T-helper 22 cell (primary cell): ENCODE results near the gene EIF3D.

Experiments
- DNase-seq: peaks from one replicate; pipeline ENCODE4 v3.0.0-alpha.2; 2020; ENCODE audit warnings: low read depth

EIF3D gene, protein sequence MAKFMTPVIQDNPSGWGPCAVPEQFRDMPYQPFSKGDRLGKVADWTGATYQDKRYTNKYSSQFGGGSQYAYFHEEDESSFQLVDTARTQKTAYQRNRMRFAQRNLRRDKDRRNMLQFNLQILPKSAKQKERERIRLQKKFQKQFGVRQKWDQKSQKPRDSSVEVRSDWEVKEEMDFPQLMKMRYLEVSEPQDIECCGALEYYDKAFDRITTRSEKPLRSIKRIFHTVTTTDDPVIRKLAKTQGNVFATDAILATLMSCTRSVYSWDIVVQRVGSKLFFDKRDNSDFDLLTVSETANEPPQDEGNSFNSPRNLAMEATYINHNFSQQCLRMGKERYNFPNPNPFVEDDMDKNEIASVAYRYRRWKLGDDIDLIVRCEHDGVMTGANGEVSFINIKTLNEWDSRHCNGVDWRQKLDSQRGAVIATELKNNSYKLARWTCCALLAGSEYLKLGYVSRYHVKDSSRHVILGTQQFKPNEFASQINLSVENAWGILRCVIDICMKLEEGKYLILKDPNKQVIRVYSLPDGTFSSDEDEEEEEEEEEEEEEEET

DNA sequence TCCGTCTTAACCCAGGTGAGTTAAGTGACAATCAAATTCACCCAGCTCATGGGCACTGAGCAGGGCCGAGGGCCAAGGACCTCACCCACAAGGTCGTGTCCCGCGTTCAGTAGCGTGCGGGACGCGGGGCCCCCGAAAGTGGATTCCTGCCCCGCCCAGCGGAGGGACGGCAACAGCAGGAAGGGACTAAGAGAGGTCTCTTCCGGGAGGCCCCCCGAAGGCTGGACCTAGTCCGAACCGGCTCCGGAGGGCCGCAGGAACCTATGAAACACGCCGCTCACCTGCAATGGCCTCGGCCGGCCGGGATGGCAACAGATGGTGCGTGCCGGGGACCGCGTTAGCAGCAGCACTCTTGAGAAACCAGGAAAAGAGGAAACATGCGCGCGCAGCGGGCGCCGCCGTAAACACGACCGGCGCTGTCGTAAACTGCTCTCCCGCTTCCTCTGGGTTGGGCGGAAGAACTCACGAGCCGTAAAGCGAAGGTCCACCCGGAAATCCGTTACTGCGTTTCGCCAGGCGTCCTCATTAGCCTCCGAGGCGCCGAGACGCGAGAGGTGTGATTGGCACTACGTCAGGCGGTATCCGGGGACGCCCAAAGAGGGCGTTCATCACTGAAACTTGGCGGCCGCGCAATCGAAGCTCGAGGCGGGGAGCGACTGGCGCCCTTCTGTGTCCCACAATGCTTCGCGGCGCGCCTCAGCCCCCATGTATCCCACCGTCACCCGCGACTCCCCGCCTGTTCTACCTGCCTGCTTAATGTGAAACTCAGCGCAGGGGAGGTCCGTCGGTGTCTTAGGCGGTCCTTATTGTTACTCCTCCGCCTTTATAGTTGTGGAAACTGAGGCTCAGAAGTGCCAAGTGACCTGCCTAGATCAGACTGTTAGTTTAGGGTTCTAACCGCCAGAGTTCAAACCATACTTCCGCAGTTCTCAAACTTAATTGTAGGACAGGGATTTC is at the start of gene EIF3D:
TSS of gene EIF3D (minus strand) at position 372 of the 957 bp plus-strand sequence. CDS start 3,045 bp downstream, outside the sequence.
- peak; percentile 99 for DNase-seq

DNA sequence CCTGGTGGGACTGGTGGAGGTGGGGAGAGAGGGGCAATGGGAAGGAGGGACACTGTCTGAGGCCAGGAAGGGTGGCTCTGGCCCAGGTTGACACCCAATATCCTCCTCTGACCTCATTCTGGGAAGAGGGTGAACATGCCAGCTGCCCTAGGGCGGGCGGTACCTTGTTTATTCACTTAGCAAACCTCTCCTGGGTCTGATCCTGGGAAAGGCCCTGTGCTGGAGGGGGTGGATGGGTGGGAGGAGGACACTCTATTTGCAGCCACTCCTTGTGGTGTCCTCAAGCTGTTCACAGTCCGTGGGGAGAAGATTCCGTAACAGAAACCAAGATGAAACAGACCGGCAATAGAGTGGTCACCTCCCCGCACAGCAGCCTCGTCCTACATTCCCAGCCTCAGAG is 49.7 kb upstream of the EIF3D start:
- DNase-seq, result no peak

DNA sequence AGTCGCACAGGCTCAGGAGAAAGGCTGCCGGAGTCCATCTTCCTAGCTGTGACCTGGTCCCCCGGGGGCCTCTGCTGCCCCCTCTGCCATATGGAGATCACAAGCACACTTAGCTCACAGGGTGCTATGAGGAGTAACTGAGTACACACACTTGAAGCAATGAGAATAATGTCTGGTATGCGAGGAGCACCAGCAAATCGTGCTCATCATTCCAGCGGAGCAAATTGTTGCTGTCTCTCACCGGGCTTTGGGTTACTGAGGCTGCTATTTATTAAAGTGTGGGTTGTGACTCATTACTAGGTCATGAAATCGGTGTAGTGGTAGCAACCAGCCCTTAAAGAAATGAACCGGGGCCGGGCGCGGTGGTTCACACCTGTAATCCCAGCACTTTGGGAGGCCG is 48.1 kb upstream of the EIF3D start:
- DNase-seq, result no peak

DNA sequence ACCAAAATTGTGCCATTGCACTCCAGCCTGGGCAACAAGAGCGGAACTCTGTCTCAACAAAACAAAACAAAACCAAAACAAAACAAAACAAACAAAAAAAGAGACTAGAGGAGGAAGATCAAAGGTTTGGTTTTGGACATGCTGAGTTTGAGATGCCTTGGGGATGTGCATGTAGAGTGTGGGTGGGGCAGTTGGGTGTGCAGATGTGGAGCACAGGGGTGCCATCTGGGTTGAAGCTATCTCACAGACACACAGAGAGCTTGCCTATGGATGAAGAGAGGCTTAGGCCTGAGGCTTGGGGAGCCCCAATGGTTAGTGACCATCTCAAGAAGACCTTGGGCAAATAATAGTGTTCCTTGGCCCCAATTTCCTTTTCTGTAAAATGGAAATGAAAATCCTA is 45.8 kb upstream of the EIF3D start:
- no peak for DNase-seq

DNA sequence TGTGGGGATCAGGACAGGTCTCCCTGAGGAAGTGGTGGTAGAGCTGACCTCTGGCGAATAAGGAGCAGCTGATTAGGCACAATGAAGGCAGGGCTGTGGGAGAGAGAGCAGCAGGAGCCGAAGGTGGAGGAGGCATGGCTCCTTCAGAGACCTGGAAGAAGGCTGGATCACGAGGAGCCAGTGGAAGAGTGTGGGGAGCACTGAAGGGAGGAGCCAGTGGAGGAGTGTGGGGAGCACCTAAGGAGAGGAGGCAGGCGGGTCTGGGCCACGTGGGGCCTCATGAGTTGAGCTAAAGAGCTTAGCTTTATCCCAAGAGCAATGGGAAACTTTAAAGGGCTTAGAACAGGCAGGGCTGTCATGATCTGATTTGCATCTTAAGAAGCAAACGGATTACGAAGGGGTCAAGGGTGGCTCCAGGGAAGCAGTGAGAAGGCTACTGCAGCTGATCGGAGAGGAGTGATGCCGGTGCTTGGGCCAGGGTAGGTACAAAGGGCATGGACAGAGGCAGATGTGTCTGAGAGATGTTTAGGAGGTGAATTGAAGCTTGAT is 44.9 kb upstream of the EIF3D start:
- no peak for DNase-seq

DNA sequence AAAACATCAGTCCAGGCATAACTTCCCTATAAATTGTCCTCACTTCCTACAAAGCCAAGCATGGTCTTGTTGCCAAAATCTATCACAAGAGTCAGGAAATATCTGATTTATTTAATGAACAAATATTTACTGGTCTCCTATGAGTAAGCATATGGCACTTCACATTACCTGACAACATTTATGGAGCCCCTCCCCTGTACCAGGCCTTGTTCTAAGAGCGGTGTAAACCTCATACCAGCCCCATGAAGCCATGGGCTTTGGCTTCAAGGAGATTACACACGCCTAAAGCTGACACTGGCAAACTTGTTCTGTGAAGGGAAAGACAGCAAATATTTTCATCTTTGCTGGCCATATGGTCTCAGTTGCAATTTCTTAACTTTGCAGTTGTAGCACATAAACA is 43.0 kb upstream of the EIF3D start:
- DNase-seq, result no peak

DNA sequence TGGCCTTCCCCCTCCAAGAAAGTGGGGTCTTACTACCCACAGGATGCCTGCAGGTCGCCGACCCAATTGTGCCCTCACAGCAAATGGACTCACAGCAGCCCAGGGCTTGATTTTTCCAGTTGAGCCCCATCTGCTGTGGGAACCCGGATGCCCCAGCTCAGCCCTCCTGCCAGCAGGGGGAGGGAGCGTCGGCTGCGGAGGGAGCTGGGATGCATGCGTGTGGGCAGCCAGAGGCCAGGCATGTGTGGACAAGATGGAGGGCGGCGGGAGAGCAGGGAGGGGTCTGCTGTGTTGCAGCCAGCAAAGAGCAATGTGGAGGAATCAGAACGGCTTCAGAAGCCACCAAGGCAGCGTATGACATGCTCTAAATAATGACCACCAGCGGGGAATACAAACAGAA is 41.0 kb upstream of the EIF3D start:
- DNase-seq, result no peak

DNA sequence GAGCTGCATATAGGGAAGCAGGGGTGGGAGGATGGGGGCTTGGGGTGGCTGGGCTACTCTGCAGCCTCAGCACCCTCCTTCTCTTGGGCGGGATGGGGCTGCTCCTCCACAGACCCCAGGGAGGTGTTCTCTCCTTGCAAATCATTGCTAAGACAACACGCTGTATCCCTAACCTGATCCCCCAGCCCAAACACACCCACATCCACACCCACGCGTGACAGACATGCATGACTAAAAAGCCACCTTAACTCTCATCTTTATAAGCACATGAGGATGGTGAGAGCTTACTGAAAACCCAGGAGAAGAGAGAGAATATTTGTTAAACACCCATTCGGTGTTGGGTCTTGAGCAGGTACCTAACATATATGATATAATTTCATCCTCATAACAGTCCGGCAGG is 39.9 kb upstream of the EIF3D start:
- DNase-seq, result no peak

DNA sequence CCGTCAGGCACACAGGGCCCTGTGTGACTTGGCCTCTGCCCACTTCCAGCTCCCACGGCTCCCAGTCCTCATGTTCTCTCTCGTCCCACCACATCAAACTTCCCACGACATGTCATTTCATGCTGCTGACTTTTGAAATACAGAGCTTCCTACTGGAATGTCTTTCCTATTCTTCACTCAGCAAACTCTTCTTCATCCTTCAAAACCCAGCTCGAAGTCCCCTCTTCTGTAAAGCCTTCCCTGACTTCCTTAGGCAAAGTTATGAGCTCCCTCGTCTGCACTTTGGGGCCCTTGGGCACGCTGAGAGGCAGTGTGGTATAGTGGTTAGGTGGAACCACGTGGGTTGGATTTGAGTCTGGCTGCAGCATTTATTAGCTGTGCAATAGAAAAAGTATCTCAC is 37.8 kb upstream of the EIF3D start:
- no peak for DNase-seq

DNA sequence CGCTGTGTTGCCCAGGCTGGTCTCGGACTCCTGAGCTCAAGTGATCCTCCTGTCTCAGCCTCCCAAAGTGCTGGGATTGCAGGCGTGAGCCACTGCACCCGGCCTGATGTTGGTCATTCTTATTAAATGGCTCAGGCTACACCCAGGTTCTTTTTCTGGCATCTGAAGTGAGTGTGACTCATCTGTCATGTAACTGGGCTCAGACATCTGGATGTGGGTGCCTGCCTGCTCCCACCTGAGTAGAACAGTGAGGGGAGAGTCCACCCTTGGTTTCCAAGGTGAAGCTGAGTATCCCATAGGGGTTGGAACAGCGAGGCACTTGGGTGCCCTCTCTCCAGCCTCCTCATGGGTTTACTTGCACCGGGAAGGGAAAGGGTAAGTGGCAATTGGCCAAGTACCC is 36.7 kb upstream of the EIF3D start:
- DNase-seq, result no peak

DNA sequence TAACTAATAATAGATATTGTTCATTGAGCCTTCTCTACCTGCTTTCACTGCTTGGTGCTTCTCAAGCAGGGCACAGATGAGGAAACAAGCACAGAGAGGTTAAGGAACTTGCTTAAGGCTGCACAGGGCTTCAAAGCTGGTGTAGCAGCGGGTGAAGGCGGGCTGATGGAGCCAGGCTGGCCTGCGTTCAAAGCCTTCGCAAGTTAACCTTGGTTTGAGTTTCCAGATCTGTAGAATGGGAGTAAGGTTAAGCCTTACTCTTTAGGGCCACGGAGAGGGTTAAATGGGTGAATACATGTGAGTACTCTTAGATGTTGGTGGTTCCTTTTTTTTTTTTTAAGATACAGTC is 36.2 kb upstream of the EIF3D start:
- DNase-seq, result no peak

DNA sequence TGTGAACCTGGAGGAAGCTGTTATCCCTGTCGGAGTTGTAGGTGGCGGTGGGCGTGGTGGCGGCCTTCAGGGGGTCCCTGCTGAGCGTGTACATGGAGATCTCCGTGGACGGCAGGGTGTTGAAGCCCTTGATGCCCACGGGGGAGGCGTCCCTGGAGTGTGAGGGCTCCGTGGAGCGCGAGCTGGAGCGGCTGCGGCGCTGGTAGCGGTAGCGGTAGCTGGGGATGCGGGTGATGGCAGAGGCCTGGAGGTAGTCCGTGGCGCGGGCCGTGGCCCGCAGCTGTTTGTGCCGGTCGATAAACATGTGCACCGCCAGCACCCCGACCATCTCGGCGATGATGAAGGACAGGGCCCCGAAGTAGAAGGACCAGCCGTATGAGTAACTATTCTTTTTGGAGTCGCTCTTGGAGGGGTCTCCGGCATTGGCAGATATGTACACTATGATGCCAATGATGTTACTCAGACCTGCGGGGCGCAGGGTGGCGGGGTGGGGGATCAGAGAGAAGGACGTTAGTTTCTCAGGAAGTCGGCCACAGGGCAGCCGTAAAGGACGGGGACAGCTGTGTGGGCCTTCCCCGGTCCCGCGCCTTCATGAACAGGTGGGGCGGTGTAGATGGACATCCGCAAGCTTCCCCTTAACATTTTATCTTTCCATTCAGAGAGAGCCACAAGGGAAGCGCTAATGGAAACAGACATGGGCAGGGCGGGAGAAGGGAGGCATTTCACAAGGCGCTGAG is 35.6 kb upstream of the EIF3D start:
- DNase-seq, result no peak

DNA sequence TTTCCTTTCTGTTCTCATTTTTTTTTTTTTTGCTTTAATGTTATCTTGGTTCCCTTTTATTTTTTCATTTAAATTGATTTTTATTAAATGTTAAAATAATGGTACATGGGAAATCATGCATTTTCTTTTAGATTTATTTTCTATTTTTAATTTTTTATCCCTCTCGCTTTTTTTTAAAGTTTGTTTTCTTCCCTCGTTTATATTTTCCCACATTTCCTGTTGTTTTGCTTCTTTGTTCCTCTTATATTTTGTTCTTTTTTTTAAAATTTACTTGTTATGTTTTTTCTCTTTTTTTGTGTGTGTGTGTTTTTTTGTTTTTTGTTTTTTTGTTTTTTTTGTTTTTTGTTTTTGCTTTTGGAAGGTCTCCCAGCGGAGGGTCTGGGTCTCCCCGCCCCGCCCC is 34.9 kb upstream of the EIF3D start:
- no peak for DNase-seq

DNA sequence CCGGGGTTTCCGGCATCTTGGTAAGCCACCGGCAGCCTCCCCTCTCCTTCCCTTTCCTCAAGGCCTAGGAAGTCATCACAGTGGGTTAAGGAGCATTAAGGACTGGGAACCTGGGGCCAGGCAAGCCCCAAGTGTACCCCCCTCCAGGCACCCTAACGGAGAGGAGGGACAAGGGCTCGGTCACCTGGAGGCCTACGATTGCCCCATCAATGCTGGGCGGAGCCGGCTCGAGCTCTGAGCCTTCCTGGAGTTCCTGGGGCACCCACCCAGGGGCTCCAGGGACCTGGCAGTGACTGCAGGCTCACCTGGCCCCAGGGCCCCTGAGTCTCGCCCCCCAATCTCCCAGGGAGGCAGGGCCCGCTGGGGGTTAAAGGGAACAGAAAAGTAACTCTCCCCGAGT is 34.5 kb upstream of the EIF3D start:
- no peak for DNase-seq

DNA sequence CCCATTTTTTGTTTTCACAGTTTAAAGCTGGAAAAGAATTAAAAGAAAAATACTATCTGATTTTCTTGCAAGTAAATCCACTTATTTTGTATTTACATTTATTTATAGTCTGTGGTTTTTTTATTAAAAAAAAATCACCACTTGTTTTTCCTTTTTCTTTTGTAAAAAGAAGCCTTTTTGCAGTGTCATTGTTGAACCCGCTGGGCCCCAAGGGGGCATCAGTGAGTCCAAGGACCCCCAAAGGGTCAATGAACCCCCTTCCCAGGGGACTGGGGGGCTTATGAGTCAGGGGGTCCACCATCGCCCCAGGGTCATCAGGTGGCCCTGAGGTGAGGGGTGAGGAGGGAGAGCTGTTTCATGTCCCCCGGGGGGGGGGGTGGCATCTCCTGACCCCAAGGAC is 34.0 kb upstream of the EIF3D start:
- no peak for DNase-seq

DNA sequence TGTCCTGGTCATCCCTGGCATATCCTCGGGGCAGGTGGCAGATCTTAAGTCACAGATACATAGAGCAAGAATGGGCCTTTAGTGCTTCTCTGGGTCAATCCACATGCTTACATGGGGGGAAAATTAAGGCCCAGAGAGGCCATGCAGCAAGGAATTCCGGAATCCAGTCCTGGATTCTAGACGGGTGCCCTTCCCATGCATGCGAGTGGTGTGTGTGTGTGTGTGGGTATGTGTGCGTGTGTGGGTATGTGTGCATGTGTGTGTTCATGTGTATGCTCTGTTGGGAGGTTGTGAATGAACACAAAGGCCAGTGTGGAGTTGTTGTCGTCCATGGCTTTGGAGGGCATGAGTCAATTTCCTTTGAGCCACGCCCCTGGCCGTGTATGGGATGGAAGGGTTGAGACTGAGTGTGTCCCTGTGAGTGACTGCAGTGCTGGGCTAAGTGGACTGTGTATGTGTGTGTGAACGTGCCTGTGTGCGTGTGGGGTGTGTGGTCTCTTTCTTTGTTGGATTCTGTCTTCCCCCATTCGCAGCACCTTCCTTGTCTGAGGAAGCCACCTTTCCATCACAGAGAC is 33.4 kb upstream of the EIF3D start:
- no peak for DNase-seq

DNA sequence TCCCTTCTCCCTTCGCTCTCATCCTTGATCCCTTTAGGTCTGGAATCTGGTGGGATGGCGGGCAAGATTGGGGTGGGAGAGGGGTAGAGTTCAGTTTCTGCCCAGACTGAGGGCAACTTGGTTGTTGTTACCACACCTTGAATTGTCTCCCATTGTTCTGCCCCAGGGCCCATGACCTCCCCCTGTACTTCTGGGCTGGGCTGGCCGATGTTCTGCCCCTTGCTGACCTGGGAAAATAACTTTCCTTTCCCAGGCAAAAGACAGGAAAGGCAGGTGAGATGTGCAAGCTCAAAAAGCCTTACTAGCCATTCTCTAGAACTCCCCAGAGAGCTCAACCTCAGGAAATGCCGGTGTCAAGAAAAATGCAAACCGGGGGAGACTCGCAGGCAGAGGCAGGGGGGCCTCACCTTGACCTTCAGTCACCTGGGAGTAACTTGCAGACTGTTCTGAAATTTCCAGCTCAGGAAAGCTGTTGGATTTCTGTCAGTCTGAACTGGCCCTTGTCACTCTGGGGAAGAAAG is 32.4 kb upstream of the EIF3D start:
- DNase-seq, result no peak

DNA sequence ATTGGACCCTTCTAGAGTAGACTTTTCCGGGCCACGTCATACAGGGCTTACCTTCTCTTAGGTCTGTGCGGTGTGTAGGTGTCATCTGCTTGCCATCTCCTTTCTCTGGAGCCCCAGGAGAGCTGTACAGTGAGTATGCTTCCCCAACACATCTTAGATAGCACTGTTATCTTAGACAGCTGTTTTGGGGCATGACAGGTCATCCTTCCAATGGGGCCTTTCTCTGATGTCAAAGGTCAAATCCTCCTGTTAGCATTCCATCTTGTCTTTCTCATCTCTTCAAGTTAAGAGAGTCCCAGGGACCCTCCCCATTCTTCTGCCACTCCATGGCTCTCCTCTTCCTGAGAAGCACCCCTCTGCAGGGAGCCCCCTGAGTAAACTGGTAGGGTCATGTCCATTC is 31.0 kb upstream of the EIF3D start:
- DNase-seq, result no peak

DNA sequence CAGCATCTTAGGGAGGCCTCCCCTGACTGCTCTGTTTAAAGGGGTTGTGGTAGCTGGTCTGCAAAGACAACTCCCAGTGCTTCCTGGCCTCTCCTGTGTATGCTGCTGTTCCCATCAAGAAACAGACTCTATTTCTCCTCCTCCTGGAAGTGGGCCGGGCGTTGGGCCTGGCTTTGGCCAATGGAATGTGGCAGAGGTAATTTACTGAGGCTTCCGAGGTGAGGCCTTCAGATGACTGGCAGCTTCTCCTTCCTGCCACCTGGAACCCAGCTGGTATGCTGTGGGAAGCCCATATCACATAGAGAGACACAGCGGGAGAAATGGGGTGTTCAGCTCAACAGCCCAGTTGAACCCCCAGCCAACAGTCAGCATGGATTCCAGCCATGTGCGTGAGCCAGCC is 25.1 kb upstream of the EIF3D start:
- no peak for DNase-seq

DNA sequence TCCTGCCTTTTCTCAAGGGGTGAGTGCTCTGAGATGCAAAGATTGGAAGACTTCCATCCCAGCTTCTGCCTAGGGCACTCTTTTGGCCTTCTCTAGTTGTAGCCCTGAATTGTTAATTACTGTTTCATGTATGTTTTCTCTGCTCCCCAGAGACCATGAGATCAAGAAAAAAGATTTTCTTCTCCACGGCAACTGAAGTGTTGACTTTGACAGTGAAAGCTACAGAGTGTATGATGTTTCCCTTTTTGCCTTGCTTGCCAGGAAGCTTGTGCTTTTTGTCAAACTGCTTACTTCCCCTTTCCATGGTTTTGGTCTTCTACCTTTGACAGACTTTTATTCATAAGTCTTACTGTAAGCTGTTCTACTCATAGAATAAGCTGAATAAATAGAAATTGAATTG is 23.3 kb upstream of the EIF3D start:
- DNase-seq, result no peak

DNA sequence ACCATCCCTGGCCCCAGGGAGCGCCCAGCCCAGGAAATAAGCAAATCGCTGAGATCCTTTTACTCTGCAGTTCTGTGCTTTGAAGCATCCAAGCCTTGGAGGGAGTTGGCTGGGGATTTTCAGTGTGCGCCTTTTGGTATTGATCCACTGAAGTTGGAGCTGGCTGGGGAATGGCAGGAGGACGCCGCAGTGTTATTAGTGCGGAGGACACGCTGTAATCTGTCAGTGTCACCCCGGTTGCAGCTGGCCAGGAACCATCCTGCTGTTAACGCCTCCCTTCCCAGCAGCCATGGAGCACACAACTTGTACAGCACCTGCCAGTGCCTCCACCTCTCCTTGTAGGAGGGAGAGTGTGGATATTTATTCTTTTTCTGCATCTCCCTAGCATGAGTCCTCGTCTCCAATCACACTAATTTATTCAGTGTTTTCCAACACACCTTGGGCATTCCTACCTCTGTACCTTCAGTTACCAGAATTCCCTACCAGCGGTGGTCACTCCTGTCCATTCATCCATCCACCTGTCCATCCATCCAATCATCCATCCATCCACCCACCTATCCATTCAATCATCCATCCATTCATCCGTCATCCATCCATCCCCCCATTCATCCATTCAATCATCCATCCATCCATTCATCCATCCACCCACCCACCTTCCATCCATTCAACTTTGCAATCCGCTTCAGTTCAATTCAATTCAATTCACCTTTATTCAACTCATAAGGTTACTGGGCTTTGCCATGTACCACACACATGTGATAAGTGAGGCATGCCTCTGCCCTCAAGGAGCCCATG is 21.9 kb upstream of the EIF3D start:
- DNase-seq, result no peak
